H1 (cell line): ENCODE results near the gene CCL15. TPM values are rescaled to one million over a fixed set of nuclear protein-coding genes. Genes with fewer than 3 reads are reported as not detected.

Experiments
- BCL11A ChIP-seq, 2 experiments: IDR thresholded peaks; one replicate each; pipeline ENCODE4 v1.6.1; 2011; ENCODE audit warnings: low read depth in 2 of 2, low read length in 2 of 2, mild to moderate bottlenecking in 2 of 2
- BRCA1 ChIP-seq: IDR thresholded peaks from 2 replicates; pipeline ENCODE4 v1.6.1; 2012; ENCODE audit warnings: low read depth, low read length, improper control_type of control experiment
- CBX5 ChIP-seq: fragments of 300-800, 300-1000 bp; sonication (generic); IDR thresholded peaks from 2 replicates; pipeline ENCODE4 v1.7.1; 2016; ENCODE audit warnings: antibody characterized with exemption, low read length, low read depth
- CHD2 ChIP-seq: IDR thresholded peaks from 2 replicates; pipeline ENCODE4 v1.6.1; 2012; ENCODE audit warnings: low read length, improper control_type of control experiment
- EP300 ChIP-seq, 2 experiments: IDR thresholded peaks; 1 replicate in 1 of 2; 2 replicates in 1 of 2; pipeline ENCODE4 v1.6.1; 2011 to 2012; ENCODE audit warnings: low read depth in 2 of 2, low read length in 2 of 2, mild to moderate bottlenecking in 2 of 2, borderline replicate concordance in 1 of 2, inconsistent platforms in 1 of 2, moderate library complexity in 1 of 2
- EZH2 ChIP-seq: fragments of 200-600 bp; sonication (generic); IDR thresholded peaks from 2 replicates; pipeline ENCODE4 v1.7.1; 2012; ENCODE audit warnings: low read depth, mild to moderate bottlenecking, moderate library complexity, low read length, inconsistent platforms; ENCODE audit not compliant: severe bottlenecking
- HDAC6 ChIP-seq: IDR thresholded peaks from one replicate; pipeline ENCODE4 v1.7.1; 2012; ENCODE audit warnings: low read depth, mild to moderate bottlenecking, inconsistent platforms, low read length, moderate library complexity
- JUND ChIP-seq: IDR thresholded peaks from 2 replicates; pipeline ENCODE4 v1.6.1; 2011; ENCODE audit warnings: mild to moderate bottlenecking, improper control_type of control experiment, low read length
- POU5F1 ChIP-seq: IDR thresholded peaks from 2 replicates; pipeline ENCODE4 v1.6.1; 2011; ENCODE audit warnings: low read depth, mild to moderate bottlenecking, low read length, moderate library complexity
- TAF7 ChIP-seq: optimal IDR thresholded peaks from 2 replicates; pipeline ENCODE3; 2011; ENCODE audit warnings: low read depth, mild to moderate bottlenecking, inconsistent platforms, low read length, moderate library complexity, borderline replicate concordance
- TBP ChIP-seq: IDR thresholded peaks from 2 replicates; pipeline ENCODE4 v1.6.1; 2011; ENCODE audit warnings: low read depth, low read length, improper control_type of control experiment
- polyA plus RNA-seq, 7 experiments: library from polyadenylated mRNA; depleted of rRNA in 3 of 7; stranded (reverse) in 5 of 7; unstranded in 2 of 7; fragments of >200 nt in 5 of 7; fragments of 200-250 nt in 2 of 7; gene quantifications; 1 replicate in 5 of 7; 2 replicates in 1 of 7; 4 replicates in 1 of 7; pipeline versions ENCODE4 v1.2.1 to v1.2.3, GENCODE V29; 2011 to 2013; ENCODE audit warnings: missing spikeins in 2 of 7, mixed read lengths in 2 of 7
- total RNA-seq: library from RNA; stranded (reverse); fragmentation: NEBNext Ultra II Directional; extraction: Animal tissue kit (Norgen Biotek cat#: 25700); gene quantifications from 2 replicates; pipeline ENCODE4 v1.2.1, GENCODE V29; 2021
- TF ChIP-seq, protein P1 (sequence below): fragments of 300-600 bp; sonication (generic); IDR thresholded peaks from 2 replicates; pipeline ENCODE4 v1.7.1; 2012; ENCODE audit warnings: low read length, moderate library complexity, mild to moderate bottlenecking, inconsistent platforms; ENCODE audit not compliant: insufficient replicate concordance

The CCL15 gene
- total and polyA plus RNA-seq, 2 of the 8 experiments (the other 6 are each of a cell fraction or from before 2014, with no cell fraction given) = not detected

- TF ChIP-seq, protein P1, sequence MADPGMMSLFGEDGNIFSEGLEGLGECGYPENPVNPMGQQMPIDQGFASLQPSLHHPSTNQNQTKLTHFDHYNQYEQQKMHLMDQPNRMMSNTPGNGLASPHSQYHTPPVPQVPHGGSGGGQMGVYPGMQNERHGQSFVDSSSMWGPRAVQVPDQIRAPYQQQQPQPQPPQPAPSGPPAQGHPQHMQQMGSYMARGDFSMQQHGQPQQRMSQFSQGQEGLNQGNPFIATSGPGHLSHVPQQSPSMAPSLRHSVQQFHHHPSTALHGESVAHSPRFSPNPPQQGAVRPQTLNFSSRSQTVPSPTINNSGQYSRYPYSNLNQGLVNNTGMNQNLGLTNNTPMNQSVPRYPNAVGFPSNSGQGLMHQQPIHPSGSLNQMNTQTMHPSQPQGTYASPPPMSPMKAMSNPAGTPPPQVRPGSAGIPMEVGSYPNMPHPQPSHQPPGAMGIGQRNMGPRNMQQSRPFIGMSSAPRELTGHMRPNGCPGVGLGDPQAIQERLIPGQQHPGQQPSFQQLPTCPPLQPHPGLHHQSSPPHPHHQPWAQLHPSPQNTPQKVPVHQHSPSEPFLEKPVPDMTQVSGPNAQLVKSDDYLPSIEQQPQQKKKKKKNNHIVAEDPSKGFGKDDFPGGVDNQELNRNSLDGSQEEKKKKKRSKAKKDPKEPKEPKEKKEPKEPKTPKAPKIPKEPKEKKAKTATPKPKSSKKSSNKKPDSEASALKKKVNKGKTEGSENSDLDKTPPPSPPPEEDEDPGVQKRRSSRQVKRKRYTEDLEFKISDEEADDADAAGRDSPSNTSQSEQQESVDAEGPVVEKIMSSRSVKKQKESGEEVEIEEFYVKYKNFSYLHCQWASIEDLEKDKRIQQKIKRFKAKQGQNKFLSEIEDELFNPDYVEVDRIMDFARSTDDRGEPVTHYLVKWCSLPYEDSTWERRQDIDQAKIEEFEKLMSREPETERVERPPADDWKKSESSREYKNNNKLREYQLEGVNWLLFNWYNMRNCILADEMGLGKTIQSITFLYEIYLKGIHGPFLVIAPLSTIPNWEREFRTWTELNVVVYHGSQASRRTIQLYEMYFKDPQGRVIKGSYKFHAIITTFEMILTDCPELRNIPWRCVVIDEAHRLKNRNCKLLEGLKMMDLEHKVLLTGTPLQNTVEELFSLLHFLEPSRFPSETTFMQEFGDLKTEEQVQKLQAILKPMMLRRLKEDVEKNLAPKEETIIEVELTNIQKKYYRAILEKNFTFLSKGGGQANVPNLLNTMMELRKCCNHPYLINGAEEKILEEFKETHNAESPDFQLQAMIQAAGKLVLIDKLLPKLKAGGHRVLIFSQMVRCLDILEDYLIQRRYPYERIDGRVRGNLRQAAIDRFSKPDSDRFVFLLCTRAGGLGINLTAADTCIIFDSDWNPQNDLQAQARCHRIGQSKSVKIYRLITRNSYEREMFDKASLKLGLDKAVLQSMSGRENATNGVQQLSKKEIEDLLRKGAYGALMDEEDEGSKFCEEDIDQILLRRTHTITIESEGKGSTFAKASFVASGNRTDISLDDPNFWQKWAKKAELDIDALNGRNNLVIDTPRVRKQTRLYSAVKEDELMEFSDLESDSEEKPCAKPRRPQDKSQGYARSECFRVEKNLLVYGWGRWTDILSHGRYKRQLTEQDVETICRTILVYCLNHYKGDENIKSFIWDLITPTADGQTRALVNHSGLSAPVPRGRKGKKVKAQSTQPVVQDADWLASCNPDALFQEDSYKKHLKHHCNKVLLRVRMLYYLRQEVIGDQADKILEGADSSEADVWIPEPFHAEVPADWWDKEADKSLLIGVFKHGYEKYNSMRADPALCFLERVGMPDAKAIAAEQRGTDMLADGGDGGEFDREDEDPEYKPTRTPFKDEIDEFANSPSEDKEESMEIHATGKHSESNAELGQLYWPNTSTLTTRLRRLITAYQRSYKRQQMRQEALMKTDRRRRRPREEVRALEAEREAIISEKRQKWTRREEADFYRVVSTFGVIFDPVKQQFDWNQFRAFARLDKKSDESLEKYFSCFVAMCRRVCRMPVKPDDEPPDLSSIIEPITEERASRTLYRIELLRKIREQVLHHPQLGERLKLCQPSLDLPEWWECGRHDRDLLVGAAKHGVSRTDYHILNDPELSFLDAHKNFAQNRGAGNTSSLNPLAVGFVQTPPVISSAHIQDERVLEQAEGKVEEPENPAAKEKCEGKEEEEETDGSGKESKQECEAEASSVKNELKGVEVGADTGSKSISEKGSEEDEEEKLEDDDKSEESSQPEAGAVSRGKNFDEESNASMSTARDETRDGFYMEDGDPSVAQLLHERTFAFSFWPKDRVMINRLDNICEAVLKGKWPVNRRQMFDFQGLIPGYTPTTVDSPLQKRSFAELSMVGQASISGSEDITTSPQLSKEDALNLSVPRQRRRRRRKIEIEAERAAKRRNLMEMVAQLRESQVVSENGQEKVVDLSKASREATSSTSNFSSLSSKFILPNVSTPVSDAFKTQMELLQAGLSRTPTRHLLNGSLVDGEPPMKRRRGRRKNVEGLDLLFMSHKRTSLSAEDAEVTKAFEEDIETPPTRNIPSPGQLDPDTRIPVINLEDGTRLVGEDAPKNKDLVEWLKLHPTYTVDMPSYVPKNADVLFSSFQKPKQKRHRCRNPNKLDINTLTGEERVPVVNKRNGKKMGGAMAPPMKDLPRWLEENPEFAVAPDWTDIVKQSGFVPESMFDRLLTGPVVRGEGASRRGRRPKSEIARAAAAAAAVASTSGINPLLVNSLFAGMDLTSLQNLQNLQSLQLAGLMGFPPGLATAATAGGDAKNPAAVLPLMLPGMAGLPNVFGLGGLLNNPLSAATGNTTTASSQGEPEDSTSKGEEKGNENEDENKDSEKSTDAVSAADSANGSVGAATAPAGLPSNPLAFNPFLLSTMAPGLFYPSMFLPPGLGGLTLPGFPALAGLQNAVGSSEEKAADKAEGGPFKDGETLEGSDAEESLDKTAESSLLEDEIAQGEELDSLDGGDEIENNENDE = no peak
- TF ChIP-seq CBX5 (no peak), EZH2 (no peak), JUND (no peak), BCL11A (IDR thresholded peaks at IDR 0.05; ENCODE audit: low read depth in 2 of 2, low read length in 2 of 2) (no peak), CHD2 (no peak), BRCA1 (no peak), POU5F1 (no peak), HDAC6 (no peak), TBP (no peak), TAF7 (no peak), EP300 (IDR thresholded peaks at IDR 0.05; ENCODE audit: borderline replicate concordance in 1 of 2, low read depth in 2 of 2, low read length in 2 of 2) (no peak)
Measured at GRCh38 chr17:35977509-35977908, 23.8 kb downstream of the CCL15 start (continued).
